GM21576 (cell line): ENCODE data around the gene CEBPB.
"Not testable (repeated sequence)": the region's sequence is repeated elsewhere in the genome, so short reads cannot be mapped to it uniquely, and the experiment has no call there.

ENCODE experiments used
- ATAC-seq: cut with Tn5 transposase; IDR thresholded peaks from one replicate; pipeline ENCODE4 v1.9.1; 2021; ENCODE audit warnings: mild to moderate bottlenecking, moderate library complexity; ENCODE audit not compliant: unreplicated experiment

CEBPB gene

GRCh38 chr20:50190251-50191064, at the start of gene CEBPB:
Gene CEBPB (plus strand): TSS chr20:50190830. CDS start chr20:50191034, 204 bp downstream.
- ATAC-seq: peak; percentile 36

- ATAC-seq: no peak
Measured at GRCh38 chr20:50141018-50141675, 49.5 kb upstream of the CEBPB start.

- ATAC-seq: no peak
Measured at GRCh38 chr20:50141811-50142561, 48.6 kb upstream of the CEBPB start.

- no peak for ATAC-seq
Measured at GRCh38 chr20:50142812-50143211, 47.8 kb upstream of the CEBPB start.

- no peak for ATAC-seq
Measured at GRCh38 chr20:50144362-50144761, 46.3 kb upstream of the CEBPB start.

GRCh38 chr20:50145566-50145965, 45.1 kb upstream of the CEBPB start:
- no peak for ATAC-seq

GRCh38 chr20:50146214-50146613, 44.4 kb upstream of the CEBPB start:
- ATAC-seq: no peak

GRCh38 chr20:50146732-50147662, 43.6 kb upstream of the CEBPB start:
- ATAC-seq: no peak

GRCh38 chr20:50149481-50150254, 41.0 kb upstream of the CEBPB start:
- no peak for ATAC-seq

GRCh38 chr20:50151034-50151743, 39.4 kb upstream of the CEBPB start:
- no peak for ATAC-seq

GRCh38 chr20:50152394-50153152, 38.1 kb upstream of the CEBPB start:
- ATAC-seq: no peak

GRCh38 chr20:50153153-50153499, 37.5 kb upstream of the CEBPB start:
- no peak for ATAC-seq

GRCh38 chr20:50153500-50154377, 36.9 kb upstream of the CEBPB start, which contains the start of gene PEDS1:
Gene PEDS1 (minus strand): TSS chr20:50153723. CDS start chr20:50153637, 86 bp downstream.
- ATAC-seq: peak; percentile 90

GRCh38 chr20:50161494-50161893, 29.1 kb upstream of the CEBPB start:
- ATAC-seq: not testable (repeated sequence)

GRCh38 chr20:50163570-50164317, 26.9 kb upstream of the CEBPB start:
- ATAC-seq: no peak

- peak; percentile 91 for ATAC-seq
Measured at GRCh38 chr20:50165684-50166554, 24.7 kb upstream of the CEBPB start.
